Stomach (tissue), 4 donors: ENCODE results near the gene TMEM238L.

Experiments used
- POLR2A ChIP-seq, 4 donors: fragments of 450-650 bp; IDR thresholded peaks; one replicate each; pipeline ENCODE4 v1.6.1; 2016; ENCODE audit warnings: antibody characterized with exemption in 4 of 4, control low read depth in 2 of 4, mild to moderate bottlenecking in 1 of 4, moderate library complexity in 1 of 4
- POLR2AphosphoS5 ChIP-seq, 3 donors: sonication (generic); formaldehyde crosslinking; IDR thresholded peaks; one replicate each; pipeline ENCODE4 v1.6.1; 2016; ENCODE audit warnings: antibody characterized with exemption in 3 of 3
- TF ChIP-seq, protein P1 (sequence below), 7 experiments: fragments of 450-650 bp in 4 of 7; fragments of 200-600 bp in 3 of 7; sonication (generic) in 3 of 7; IDR thresholded peaks; one replicate each; pipeline ENCODE4 v1.5.1; 2016 to 2019; ENCODE audit warnings: antibody characterized with exemption in 7 of 7, control low read depth in 2 of 7, mild to moderate bottlenecking in 1 of 7

DNA sequence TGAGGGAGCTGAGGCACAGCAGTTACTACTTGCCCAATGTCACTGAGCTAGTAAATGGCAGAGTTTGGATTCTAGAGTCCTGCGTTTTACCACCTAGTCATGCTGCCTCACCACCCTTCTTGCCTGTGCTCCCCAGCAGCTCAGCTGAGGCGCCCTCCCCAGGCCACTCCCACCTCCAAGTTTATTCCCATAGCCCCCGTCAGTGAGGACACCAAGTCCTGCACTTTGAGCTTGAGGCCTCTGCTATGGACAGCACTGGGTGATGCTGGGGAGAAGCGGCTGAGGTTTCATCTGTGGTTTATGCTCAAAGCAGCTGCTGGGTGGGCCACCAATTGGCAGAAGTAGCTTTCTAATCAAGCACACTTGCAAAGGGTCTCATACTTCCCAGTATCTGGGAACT, 36.7 kb downstream of the TMEM238L start:
- TF ChIP-seq, protein P1, sequence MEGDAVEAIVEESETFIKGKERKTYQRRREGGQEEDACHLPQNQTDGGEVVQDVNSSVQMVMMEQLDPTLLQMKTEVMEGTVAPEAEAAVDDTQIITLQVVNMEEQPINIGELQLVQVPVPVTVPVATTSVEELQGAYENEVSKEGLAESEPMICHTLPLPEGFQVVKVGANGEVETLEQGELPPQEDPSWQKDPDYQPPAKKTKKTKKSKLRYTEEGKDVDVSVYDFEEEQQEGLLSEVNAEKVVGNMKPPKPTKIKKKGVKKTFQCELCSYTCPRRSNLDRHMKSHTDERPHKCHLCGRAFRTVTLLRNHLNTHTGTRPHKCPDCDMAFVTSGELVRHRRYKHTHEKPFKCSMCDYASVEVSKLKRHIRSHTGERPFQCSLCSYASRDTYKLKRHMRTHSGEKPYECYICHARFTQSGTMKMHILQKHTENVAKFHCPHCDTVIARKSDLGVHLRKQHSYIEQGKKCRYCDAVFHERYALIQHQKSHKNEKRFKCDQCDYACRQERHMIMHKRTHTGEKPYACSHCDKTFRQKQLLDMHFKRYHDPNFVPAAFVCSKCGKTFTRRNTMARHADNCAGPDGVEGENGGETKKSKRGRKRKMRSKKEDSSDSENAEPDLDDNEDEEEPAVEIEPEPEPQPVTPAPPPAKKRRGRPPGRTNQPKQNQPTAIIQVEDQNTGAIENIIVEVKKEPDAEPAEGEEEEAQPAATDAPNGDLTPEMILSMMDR (IDR thresholded peaks at IDR 0.05), result no peak
- TF ChIP-seq POLR2A (IDR thresholded peaks at IDR 0.05), result no peak
- no peak for TF ChIP-seq POLR2AphosphoS5 (IDR thresholded peaks at IDR 0.05)
